GM12875 (cell line): ENCODE results near the gene PGRMC2.

Experiments used
- H3K4me3 ChIP-seq: one replicate; pipeline ENCODE4 v1.5.1; 2011; ENCODE audit warnings: low read depth, low read length, control low read depth
- CTCF ChIP-seq: IDR thresholded peaks from 2 replicates; pipeline ENCODE4 v1.5.1; 2011; ENCODE audit warnings: low read depth, mild to moderate bottlenecking, control low read depth, inconsistent platforms, low read length, moderate library complexity, borderline replicate concordance; ENCODE audit not compliant: insufficient read depth

PGRMC2 gene

GRCh38 chr4:128241019-128241418 is 46.6 kb downstream of the PGRMC2 start:
- TF ChIP-seq CTCF: no peak
- no peak overlapping the region for H3K4me3 ChIP-seq

- no peak for TF ChIP-seq CTCF
- no peak overlapping the region for H3K4me3 ChIP-seq
These were observed 52.8 kb downstream of the PGRMC2 start for GRCh38 chr4:128234836-128235235.

GRCh38 chr4:128232719-128233118 is 54.9 kb downstream of the PGRMC2 start:
- no peak overlapping the region for H3K4me3 ChIP-seq
- no peak for TF ChIP-seq CTCF

DNA sequence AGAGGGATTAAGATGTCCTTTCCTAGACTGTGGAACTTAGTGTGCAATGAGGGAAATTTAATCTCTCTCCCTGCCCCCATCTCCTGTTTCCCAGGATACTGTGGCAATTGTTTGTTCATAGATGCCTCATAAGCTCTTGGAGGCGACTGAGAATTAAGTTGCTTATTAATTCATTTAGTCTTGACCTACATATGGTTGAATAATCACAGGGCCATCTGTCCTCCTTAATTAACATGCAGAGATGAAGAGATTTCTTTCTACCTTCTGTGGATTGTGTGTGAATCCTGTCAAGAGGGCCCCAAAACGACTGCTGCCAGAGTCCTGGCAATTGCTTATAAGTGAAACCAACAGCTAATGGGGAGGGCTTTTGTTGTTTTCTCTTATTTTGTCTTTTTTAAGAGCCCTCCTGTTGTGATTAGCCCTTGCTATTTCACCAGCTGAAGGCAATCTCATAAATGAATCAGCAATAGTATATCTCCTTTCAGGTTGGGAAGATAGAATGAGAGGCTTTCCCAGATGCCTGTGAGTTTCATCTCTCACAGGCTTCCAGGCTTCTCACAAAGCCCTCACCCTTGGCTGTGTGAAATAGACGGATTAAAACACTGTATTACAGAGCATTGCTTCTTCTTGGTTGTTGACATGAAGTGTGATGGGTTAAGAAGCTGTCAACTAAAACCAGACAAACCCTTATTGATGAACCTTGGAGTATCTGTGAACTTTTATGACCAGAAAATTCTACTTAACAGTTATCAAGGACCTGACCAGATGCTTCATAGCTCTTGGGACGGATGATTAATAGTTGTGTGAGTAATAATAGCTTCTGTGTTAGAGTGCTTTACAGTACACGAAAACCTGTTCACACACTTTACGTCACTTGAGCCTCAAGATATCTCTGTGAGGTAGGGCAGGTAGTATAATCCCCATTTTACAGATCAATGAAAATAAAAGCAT is 58.5 kb downstream of the PGRMC2 start:
- no peak for TF ChIP-seq CTCF
- H3K4me3 ChIP-seq: no peak overlapping the region

- H3K4me3 ChIP-seq: no peak overlapping the region
- TF ChIP-seq CTCF: no peak
These were observed 59.5 kb downstream of the PGRMC2 start for GRCh38 chr4:128227991-128228571.

DNA sequence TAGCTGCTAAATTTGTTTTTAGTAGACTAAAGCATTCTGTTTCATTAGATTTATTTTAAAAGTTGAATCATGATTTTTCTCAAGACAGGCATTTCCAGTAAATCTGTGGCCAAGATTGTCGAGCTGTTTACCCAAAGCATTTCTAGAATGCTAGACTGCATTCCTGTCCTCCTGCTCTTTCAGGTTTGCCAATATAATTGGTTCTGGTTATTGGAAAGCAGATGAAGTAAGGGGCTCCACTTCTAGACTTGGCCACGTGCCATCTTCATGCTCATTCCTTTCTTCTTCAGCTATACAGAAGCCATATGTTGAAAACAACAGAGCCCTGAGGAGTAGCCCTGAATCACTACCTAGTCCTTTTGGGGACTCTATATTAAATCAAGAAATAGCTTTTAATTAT is 62.5 kb downstream of the PGRMC2 start:
- no peak overlapping the region for H3K4me3 ChIP-seq
- no peak for TF ChIP-seq CTCF

DNA sequence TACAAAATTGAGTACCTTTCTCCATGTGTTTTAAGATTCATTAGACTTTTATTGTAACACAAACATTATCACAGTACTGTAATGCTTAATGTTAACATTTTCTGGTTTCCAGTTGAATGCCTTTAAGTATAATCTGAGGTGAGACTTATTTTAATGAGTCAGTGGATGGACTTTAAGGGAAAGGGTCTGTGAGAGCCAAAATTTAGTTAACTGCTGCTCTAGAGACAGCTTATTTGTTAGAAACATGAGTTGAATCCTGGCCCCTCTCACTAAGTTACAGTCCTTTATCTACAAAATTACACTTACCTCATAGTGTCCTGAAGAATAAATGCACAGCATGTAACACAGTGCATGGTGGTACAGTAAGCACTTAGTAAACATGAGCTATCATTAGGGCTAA is 66.0 kb downstream of the PGRMC2 start:
- TF ChIP-seq CTCF: no peak

More for the DNA sequence above, 66.0 kb downstream of the PGRMC2 start:
- H3K4me3 ChIP-seq: no peak overlapping the region
